ENCODE data around the gene GRIA3. TPM values are rescaled to one million over a fixed set of nuclear protein-coding genes. Genes with fewer than 3 reads are reported as not detected.

The GRIA3 gene
- total RNA-seq, 1 experiment from 2014 or later: 3.8 TPM

- no peaks in the 10 kb centered on the region for H3K9me3 Mint-ChIP-seq
- DNase-seq (ENCODE audit: low spot score) (no peak), ATAC-seq (peak; percentile 56)
- H3K4me3 Mint-ChIP-seq: no peak overlapping the region
- TF ChIP-seq AFF4 (CRISPR knock-in tag; IDR thresholded peaks at IDR 0.05; ENCODE audit: borderline replicate concordance) (no peak), RELA (CRISPR knock-in tag; IDR thresholded peaks at IDR 0.05; ENCODE audit: borderline replicate concordance) (no peak), STAT6 (CRISPR knock-in tag; conservative IDR thresholded peaks at IDR 0.05; ENCODE audit: low read depth) (no peak), GTF2I (CRISPR knock-in tag; conservative IDR thresholded peaks at IDR 0.05) (no peak), CTCF (IDR thresholded peaks at IDR 0.05) (no peak), ZNF423 (CRISPR knock-in tag; IDR thresholded peaks at IDR 0.05) (no peak), HMGXB4 (CRISPR knock-in tag; IDR thresholded peaks at IDR 0.05) (no peak), HMGA2 (CRISPR knock-in tag; IDR thresholded peaks at IDR 0.05) (no peak), TP53 (CRISPR knock-in tag; IDR thresholded peaks at IDR 0.05) (no peak), USF2 (CRISPR knock-in tag; IDR thresholded peaks at IDR 0.05) (no peak), PREB (CRISPR knock-in tag; IDR thresholded peaks at IDR 0.05; ENCODE audit: borderline replicate concordance) (no peak), NFE2L1 (CRISPR knock-in tag; IDR thresholded peaks at IDR 0.05) (no peak), ZNF671 (CRISPR knock-in tag; IDR thresholded peaks at IDR 0.05) (no peak), TCF7 (CRISPR knock-in tag; IDR thresholded peaks at IDR 0.05; ENCODE audit: low read depth) (no peak), KAT7 (CRISPR knock-in tag; IDR thresholded peaks at IDR 0.05; ENCODE audit: borderline replicate concordance) (no peak), ELF4 (CRISPR knock-in tag; IDR thresholded peaks at IDR 0.05; ENCODE audit: low read depth) (no peak), ZNF281 (CRISPR knock-in tag; IDR thresholded peaks at IDR 0.05) (no peak), ZNF121 (CRISPR knock-in tag; IDR thresholded peaks at IDR 0.05) (no peak), NR3C1 (CRISPR knock-in tag; conservative IDR thresholded peaks at IDR 0.05; ENCODE audit: low read depth) (no peak)
- ChIA-PET CTCF (interaction anchor here (0.9 to 1.2 kb wide), 3 partner anchors 65 to 146 kb away, joined by 3 to 5 read pairs (median 3); no protein-coding TSS in a partner anchor), POLR2A (no interaction called here)
- H3K36me3 Mint-ChIP-seq: no peaks in the 10 kb centered on the region
- H3K4me1 Mint-ChIP-seq: 0 out of 2 replicates have a peak, but pooled peaks cover 3% of the 10 kb centered on the region
- H3K27ac Mint-ChIP-seq: no peak overlapping the region
- H3K27me3 Mint-ChIP-seq (ENCODE audit: low read depth): no peaks in the 10 kb centered on the region
These were observed 93.3 kb downstream of the GRIA3 start for GRCh38 chrX:123277347-123277746.
